IPS DF 4.7 (cell line): ENCODE results near the gene ERCC5.

Source experiments
- DNase-seq: peaks from one replicate; pipeline ENCODE4 v3.0.0-alpha.2; 2013; ENCODE audit warnings: low spot score; ENCODE audit errors: extremely low read depth

The ERCC5 gene

GRCh38 chr13:102839462-102839861 is 6.4 kb upstream of the ERCC5 start:
- no peak for DNase-seq

DNA sequence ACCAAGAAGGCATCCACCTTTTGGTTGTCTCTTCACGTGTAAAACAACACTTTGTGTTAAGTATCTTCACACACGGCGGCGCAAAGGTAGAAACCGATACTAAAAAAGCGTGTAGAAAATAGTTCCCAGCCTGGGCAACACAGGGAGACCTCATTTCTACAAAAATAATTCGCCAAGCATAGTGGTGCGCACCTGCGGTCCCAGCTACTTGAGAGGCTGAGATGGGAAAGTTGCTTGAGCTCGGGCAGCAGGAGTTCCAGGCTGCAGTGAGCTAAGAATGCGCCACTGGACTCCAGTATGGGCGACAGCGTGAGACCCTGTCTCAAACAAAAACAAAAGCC is 573 bp upstream of the ERCC5 start:
- no peak for DNase-seq

DNA sequence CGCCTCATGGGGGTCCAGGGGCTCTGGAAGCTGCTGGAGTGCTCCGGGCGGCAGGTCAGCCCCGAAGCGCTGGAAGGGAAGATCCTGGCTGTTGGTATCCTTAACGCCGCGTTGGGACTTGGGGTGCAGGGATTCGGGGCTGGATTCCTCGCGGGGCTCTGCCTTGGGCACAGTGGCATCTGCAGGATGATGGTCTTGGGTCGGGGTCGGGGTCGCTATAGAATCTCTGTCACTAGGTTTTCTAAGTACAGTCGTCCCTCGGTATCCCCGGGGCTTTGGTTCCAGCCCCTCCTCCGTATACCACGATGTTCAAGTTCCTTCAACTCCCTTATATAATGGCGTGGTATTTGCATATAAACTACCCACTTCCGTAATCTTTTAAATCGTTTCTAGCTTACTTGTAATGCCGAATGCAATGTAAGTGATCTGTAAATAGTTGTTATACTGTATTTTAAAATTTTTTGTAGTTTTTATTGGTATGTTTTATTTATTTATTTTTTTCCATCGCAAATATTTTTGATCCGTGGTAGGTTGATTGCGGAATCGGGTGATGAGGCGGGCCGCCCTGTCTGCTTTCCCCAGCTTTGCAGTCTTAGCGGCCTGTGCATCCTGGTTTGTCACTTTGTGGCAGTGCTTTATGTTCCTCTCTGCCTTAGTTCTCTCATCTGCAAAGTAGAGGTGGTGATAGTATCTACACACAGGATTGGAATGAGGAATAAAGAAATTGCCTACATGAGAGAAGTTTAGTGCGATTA is 606 bp downstream of the ERCC5 start:
- DNase-seq: no peak

DNA sequence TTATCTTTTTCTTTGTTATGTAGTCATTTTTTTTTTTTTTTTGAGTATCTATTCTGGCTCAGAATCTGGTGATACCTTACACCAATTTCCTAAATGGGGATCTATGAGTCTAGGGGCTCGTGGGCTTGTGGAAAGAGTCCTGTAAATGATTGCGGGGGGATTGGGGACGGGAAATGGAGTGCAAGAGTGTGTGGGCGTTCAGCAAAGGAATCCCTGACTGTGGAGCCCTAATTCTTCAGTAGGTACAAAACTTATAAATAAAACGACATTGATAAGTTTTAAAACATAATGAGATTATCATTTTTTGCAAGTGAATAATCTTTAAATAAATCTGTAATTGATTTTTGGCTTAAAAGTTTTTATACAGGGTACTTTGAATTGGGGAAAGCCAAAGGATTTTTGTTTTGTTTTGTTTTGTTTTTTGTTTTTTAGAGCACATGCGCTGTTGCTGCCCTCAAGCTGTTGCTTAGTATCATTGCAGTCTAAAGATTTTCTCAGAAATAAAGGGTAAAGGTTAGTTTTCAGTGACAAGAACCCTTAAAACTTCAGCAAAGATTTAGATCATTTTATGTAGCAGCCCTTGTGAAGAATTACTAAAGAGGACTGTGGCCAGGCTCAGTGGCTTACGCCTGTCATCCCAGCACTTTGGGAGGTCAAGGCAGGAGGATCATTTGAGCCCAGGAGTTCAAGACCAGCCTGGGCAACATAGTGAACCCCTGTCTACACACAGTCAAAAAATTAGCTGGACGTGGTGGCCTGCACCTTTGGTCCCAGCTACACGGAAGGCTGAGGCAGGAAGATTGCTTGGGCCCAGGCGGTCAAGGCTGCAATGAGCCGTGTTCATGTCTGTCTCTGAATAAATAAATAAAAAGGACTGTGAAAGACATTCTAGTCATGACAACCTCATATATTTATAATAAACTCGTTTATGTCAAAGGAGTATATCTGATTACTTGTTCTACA is 1.7 kb downstream of the ERCC5 start:
- no peak for DNase-seq

- no peak for DNase-seq
Measured at GRCh38 chr13:102848956-102849355, 3.1 kb downstream of the ERCC5 start.

GRCh38 chr13:102852556-102852955 is 6.7 kb downstream of the ERCC5 start:
- no peak for DNase-seq

DNA sequence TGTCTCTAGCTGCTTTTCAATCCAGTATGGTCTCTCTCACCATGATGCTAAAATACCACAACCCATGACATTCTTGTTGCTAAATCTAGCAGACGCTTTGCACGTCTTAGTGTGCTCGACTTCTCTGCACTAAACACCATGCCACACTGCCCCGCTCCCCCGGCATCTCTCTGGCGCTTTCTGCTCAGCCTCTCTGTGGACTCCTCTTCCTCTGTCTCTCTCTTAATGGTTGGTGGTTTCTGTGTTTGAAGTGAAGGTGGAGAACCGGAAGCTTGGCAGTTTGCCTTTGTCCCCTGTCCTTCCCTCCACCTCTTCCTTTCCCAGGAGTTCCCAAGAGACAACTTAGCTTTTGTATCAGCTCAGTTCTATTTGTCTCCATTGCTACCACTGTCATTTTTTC is 8.8 kb downstream of the ERCC5 start:
- no peak for DNase-seq

DNA sequence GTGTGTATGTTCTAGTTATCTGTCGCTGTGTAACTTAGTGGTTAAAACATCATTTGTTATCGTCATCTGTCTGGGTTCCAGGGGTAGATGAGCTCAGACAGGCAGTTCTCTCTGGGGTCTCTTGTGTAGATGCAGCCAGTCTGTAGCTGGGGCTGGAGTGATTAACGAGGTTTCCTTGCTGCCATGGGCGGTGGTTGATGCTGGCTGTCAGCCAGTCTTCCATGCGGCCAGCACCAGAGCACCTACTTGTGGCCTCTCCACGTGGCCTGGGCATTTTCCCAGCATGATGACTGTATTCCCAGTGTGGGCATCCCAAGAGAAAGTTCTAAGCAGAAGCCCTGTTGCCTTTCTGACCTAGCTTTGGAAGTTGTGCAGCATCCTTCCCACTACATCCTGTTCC is 10.7 kb downstream of the ERCC5 start:
- no peak for DNase-seq

GRCh38 chr13:102862624-102863210 is 16.9 kb downstream of the ERCC5 start:
- DNase-seq: no peak

DNA sequence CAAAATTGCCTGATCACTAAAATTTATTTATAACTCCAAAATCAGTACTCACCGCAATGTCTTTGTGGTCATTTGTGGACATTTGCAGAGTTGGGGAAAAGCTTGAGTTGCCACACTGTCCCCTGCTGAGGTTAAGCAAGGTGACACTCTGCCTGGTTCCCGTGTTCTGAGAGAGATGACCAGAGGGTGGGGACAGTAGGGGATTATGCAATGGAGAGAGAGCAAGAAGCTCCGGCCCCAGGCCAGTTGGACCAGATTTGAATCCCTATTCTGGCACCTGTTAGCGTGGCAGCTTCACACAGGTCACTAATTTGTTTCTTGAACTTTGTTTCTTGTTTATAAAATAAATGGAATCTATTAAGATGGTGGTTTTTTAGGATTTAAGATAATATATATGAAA is 17.8 kb downstream of the ERCC5 start:
- DNase-seq: no peak

DNA sequence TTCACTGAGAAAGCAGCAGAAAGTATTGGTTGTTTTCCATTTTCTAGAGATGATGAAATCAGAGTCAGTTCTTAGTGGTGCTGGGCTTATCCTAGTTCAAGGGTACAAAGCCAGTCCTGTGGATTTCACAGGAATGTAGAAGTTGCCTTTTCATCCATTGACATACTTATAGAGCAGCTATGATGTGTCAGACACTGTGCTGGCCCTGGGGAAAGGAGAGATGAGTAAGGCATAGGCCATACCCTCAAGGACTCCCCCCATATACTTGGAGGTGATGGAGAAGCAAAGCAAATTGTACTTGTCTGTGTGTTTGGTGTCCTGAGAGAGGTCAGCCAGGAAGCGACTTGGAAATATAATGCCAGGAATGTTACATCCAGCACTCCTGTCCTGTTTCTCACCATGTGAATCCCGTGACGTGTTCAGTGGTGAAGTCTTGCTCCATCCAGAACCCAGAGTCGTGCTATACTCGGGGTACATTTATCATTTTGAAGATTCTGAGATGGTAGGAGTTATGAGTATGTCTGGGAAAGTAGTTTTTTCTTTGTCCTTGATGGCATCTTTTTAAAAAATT is 22.6 kb downstream of the ERCC5 start:
- DNase-seq: no peak

DNA sequence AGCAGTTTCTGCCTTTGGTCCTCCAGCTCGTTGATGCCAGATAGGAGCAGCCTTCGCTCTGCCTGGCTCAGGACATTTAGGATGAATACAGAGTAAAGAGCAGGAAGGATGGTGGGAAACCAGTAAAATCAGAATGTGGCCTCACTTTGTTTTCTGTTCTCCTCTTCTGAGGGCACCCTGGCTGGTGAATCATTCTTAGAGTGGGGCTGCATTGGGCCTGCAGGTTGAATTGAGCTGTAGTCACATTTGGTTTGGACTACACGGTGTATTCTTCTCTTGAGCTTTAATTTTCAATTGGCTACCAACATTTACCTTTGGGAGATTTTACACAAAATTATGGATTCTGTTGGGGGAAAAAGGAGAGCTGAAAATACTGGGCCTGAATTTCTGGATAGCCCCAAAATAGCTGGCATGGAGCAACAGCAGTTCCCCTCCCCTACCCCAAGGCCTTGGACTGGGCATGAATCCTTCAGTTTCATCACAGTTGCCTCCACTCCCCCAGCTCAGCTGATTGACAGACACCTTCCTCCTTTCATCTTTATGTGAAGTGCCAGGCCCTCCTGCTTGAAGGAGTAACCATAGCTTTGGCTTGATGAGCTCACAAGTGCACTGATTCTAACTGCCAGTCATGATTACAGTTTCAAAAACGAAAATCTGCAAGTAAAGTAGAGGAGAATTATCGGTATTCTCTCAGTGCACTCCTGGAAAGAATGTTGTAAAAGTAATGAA is 24.3 kb downstream of the ERCC5 start:
- DNase-seq: no peak

GRCh38 chr13:102870677-102871415 is 25.0 kb downstream of the ERCC5 start:
- DNase-seq: no peak

DNA sequence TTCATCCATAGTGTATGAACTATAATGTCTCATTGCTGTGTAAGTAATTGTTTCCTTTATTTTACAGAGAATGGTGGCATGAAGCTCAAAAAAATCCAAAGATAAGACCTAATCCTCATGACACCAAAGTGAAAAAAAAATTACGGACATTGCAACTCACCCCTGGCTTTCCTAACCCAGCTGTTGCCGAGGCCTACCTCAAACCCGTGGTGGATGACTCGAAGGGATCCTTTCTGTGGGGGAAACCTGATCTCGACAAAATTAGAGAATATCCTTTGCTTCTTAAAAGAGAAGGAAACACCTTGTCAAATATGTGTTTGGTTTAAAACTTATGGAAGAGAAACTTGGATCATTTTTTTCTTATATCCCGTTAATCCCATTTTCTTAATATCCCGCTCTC is 26.3 kb downstream of the ERCC5 start:
- DNase-seq: no peak

- DNase-seq: no peak
Measured at GRCh38 chr13:102872531-102872930, 26.7 kb downstream of the ERCC5 start.

GRCh38 chr13:102873653-102874052 is 27.8 kb downstream of the ERCC5 start:
- DNase-seq: no peak

DNA sequence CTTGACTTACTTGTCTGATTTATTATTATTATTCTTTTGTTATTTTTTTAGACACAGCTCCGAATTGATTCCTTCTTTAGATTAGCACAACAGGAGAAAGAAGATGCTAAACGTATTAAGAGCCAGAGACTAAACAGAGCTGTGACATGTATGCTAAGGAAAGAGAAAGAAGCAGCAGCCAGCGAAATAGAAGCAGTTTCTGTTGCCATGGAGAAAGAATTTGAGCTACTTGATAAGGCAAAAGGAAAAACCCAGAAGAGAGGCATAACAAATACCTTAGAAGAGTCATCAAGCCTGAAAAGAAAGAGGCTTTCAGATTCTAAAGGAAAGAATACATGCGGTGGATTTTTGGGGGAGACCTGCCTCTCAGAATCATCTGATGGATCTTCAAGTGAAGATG is 29.4 kb downstream of the ERCC5 start:
- no peak for DNase-seq

DNA sequence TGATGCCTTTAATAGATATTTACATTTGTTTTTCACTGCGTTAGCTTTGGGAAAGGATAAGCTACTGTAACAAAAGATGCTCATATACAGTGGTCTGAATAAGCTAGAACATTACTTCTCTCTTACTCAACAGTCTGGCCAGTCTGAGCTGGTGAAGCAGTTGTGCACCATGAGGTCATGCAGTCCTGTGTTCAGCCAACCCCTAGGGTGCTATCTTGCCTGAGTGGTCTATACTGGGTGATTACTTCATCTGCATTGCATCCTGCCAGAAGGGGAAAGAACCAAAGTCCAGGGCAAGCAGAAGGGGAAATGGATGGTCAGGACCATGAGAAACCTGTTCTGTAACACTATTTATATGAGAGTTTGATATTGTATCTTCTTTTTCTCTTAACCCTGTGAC is 31.5 kb downstream of the ERCC5 start:
- DNase-seq: no peak

GRCh38 chr13:102878481-102878880 is 32.6 kb downstream of the ERCC5 start:
- no peak for DNase-seq

- DNase-seq: no peak
Measured at GRCh38 chr13:102879793-102880499, 34.1 kb downstream of the ERCC5 start.
